ENCODE results near the gene SRF. TPM values are rescaled to one million over a fixed set of nuclear protein-coding genes. Genes with fewer than 3 reads are reported as not detected.

SRF gene
- total RNA-seq (2014; rRNA removed; shearing (Covaris generic); ENCODE audit: low replicate concordance): 27.4 and 42.5 TPM in 2 replicates

GRCh38 chr6:43170931-43171706 lies at the start of gene SRF:
TSS of gene SRF (plus strand) at chr6:43171269. CDS start at chr6:43171657, 388 bp downstream.
- Histone ChIP-seq H3K4me3 (ENCODE audit: low read length) (peak within 1 kb of the TSS; percentile 90), H3K27me3 (ENCODE audit: low read length) (no peaks in the 10 kb centered on the region), H3K4me1 (ENCODE audit: low read length) (peaks cover 35% of the 10 kb centered on the region), H3K9ac (ENCODE audit: low read length) (peak within 1 kb of the TSS; percentile 97), H3K4me2 (ENCODE audit: low read depth, low read length, poor library complexity, severe bottlenecking) (peak within 1 kb of the TSS; percentile 95), H2AFZ (ENCODE audit: low read length) (peak within 1 kb of the TSS; percentile 61; the same call in 1 of the 2 replicates), H3K9me2 (replicated peaks; ENCODE audit: insufficient read depth, low read length) (no peaks in the 10 kb centered on the region), H3K36me3 (ENCODE audit: insufficient read depth, low read length) (peaks cover 14% of the 10 kb centered on the region; the same call in 1 of the 2 replicates), H4K20me1 (ENCODE audit: insufficient read depth, low read depth, low read length) (peaks cover 30% of the 10 kb centered on the region), H3K27ac (ENCODE audit: low read length) (peak within 1 kb of the TSS; percentile 69), H3K9me3 (ENCODE audit: low read length) (no peaks in the 10 kb centered on the region), H3K79me2 (ENCODE audit: low read length) (peaks cover 36% of the 10 kb centered on the region)
- peak; percentile 100 for DNase-seq

DNA sequence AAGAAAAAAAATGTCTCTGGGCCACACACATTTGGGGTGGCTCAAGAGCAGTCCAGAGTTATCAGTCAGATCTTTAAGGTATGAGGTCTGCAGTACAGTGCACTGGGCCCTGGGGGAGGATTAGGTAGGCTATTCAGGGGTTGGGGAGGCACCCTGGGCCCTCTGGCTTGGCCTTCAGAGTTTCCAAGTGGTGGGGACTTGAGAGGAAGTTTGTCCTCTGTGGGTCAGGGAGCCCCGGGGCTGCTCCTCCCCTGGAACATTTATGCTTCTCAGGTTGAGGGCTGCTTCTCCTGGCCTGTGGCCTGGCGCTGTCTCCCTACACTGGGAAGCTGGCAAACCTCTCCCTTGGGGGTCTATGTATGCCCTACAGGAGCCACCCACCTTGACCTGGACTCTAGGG lies 48.9 kb upstream of the SRF start:
- Histone ChIP-seq H3K9ac (ENCODE audit: low read length) (no peak overlapping the region), H3K9me3 (ENCODE audit: low read length) (no peaks in the 10 kb centered on the region), H3K27me3 (ENCODE audit: low read length) (no peaks in the 10 kb centered on the region), H3K27ac (ENCODE audit: low read length) (no peak overlapping the region), H3K9me2 (replicated peaks; ENCODE audit: insufficient read depth, low read length) (no peaks in the 10 kb centered on the region), H3K36me3 (ENCODE audit: insufficient read depth, low read length) (no peaks in the 10 kb centered on the region), H3K4me1 (ENCODE audit: low read length) (peaks cover 4% of the 10 kb centered on the region), H4K20me1 (ENCODE audit: insufficient read depth, low read depth, low read length) (no peaks in the 10 kb centered on the region), H3K4me3 (ENCODE audit: low read length) (no peak overlapping the region), H3K4me2 (ENCODE audit: low read depth, low read length, poor library complexity, severe bottlenecking) (no peak overlapping the region), H3K79me2 (ENCODE audit: low read length) (no peaks in the 10 kb centered on the region), H2AFZ (ENCODE audit: low read length) (no peak overlapping the region)
- DNase-seq: no peak

DNA sequence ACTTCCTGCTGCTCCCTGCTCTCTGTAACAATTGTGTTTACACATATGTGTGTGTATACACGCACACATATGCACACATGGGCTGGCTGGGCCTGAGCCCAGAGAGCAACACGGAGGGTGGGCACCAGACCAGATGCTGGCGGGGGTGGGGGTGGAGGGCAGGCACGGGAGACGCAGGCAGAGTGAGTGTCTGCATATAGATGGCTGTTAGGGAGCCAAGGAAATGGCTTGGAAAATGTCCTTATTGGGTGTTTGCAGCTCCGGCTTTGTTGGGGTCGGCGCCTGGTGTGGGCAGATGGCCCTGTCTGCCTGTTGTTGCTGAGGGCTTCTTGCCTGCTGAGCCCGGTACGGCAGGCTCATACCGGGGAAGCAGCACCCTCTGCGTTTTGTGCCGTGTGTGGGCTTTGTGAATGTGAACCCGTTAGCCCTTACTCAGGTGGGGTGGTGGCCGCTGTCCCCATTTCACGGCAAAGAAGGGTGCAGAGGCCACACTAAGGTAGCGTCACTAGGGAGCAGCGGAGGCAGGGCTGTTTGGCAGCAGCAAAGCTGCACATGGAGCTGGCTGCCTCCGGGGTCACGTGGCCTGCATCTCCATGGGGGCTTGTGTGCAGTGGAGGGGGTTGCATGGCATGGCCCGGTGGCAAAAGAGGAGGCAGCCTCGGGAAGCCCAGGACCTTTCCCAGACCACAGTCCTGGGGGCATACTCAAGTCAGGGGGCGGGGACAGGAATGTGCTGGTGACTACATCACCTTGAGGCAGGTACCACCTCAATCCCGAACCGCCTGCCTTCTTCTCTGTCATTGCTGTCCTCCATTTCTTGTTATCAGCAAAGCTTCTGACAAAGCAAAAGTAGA lies 47.4 kb upstream of the SRF start:
- Histone ChIP-seq H3K9ac (ENCODE audit: low read length) (no peak overlapping the region), H3K4me1 (ENCODE audit: low read length) (peaks cover 4% of the 10 kb centered on the region), H2AFZ (ENCODE audit: low read length) (no peak overlapping the region), H4K20me1 (ENCODE audit: insufficient read depth, low read depth, low read length) (no peaks in the 10 kb centered on the region), H3K27me3 (ENCODE audit: low read length) (no peaks in the 10 kb centered on the region), H3K79me2 (ENCODE audit: low read length) (no peaks in the 10 kb centered on the region), H3K4me3 (ENCODE audit: low read length) (no peak overlapping the region), H3K9me2 (replicated peaks; ENCODE audit: insufficient read depth, low read length) (no peaks in the 10 kb centered on the region), H3K36me3 (ENCODE audit: insufficient read depth, low read length) (no peaks in the 10 kb centered on the region), H3K4me2 (ENCODE audit: low read depth, low read length, poor library complexity, severe bottlenecking) (no peak overlapping the region), H3K9me3 (ENCODE audit: low read length) (no peaks in the 10 kb centered on the region), H3K27ac (ENCODE audit: low read length) (no peak overlapping the region)
- DNase-seq: no peak

GRCh38 chr6:43124481-43124880 lies 46.6 kb upstream of the SRF start:
- Histone ChIP-seq H3K9ac (ENCODE audit: low read length) (no peak overlapping the region), H3K4me1 (ENCODE audit: low read length) (peaks cover 5% of the 10 kb centered on the region), H3K79me2 (ENCODE audit: low read length) (no peaks in the 10 kb centered on the region), H4K20me1 (ENCODE audit: insufficient read depth, low read depth, low read length) (no peaks in the 10 kb centered on the region), H3K27ac (ENCODE audit: low read length) (no peak overlapping the region), H3K36me3 (ENCODE audit: insufficient read depth, low read length) (no peaks in the 10 kb centered on the region), H3K4me2 (ENCODE audit: low read depth, low read length, poor library complexity, severe bottlenecking) (no peak overlapping the region), H3K9me3 (ENCODE audit: low read length) (no peaks in the 10 kb centered on the region), H3K27me3 (ENCODE audit: low read length) (no peaks in the 10 kb centered on the region), H3K9me2 (replicated peaks; ENCODE audit: insufficient read depth, low read length) (no peaks in the 10 kb centered on the region), H2AFZ (ENCODE audit: low read length) (no peak overlapping the region), H3K4me3 (ENCODE audit: low read length) (no peak overlapping the region)
- no peak for DNase-seq

DNA sequence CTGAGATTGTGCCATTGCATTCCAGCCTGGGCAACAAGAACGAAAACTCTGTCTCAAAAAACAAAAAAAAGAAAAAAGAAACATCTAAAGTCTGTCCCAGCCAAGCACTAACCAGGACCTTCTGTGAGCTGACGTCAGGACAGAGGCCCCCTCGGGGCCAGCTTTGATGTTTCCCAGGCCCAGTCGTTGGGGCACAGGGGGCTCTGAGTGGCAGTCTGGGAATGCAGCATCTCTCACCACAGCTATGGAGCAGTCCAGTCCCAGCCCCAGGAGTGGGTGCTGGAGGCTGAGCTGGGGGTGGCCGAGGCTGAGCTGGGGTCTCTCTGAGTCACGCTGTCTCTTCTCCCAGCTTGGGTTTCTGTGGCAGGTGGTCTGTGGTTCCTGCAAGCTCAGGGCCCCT lies 46.0 kb upstream of the SRF start:
- Histone ChIP-seq H3K27ac (ENCODE audit: low read length) (no peak overlapping the region), H3K27me3 (ENCODE audit: low read length) (no peaks in the 10 kb centered on the region), H3K9ac (ENCODE audit: low read length) (no peak overlapping the region), H3K4me3 (ENCODE audit: low read length) (no peak overlapping the region), H3K4me2 (ENCODE audit: low read depth, low read length, poor library complexity, severe bottlenecking) (no peak overlapping the region), H3K36me3 (ENCODE audit: insufficient read depth, low read length) (no peaks in the 10 kb centered on the region), H3K79me2 (ENCODE audit: low read length) (no peaks in the 10 kb centered on the region), H2AFZ (ENCODE audit: low read length) (no peak overlapping the region), H3K9me3 (ENCODE audit: low read length) (no peaks in the 10 kb centered on the region), H3K4me1 (ENCODE audit: low read length) (peaks cover 8% of the 10 kb centered on the region), H3K9me2 (replicated peaks; ENCODE audit: insufficient read depth, low read length) (no peaks in the 10 kb centered on the region), H4K20me1 (ENCODE audit: insufficient read depth, low read depth, low read length) (no peaks in the 10 kb centered on the region)
- no peak for DNase-seq

- Histone ChIP-seq H3K4me1 (ENCODE audit: low read length) (peaks cover 8% of the 10 kb centered on the region), H4K20me1 (ENCODE audit: insufficient read depth, low read depth, low read length) (no peaks in the 10 kb centered on the region), H3K79me2 (ENCODE audit: low read length) (no peaks in the 10 kb centered on the region), H3K27me3 (ENCODE audit: low read length) (no peaks in the 10 kb centered on the region), H3K27ac (ENCODE audit: low read length) (no peak overlapping the region), H3K9me2 (replicated peaks; ENCODE audit: insufficient read depth, low read length) (no peaks in the 10 kb centered on the region), H3K4me3 (ENCODE audit: low read length) (no peak overlapping the region), H3K9me3 (ENCODE audit: low read length) (no peaks in the 10 kb centered on the region), H3K9ac (ENCODE audit: low read length) (no peak overlapping the region), H3K4me2 (ENCODE audit: low read depth, low read length, poor library complexity, severe bottlenecking) (no peak overlapping the region), H2AFZ (ENCODE audit: low read length) (no peak overlapping the region), H3K36me3 (ENCODE audit: insufficient read depth, low read length) (no peaks in the 10 kb centered on the region)
- no peak for DNase-seq
These were observed 45.5 kb upstream of the SRF start for GRCh38 chr6:43125555-43125954.

DNA sequence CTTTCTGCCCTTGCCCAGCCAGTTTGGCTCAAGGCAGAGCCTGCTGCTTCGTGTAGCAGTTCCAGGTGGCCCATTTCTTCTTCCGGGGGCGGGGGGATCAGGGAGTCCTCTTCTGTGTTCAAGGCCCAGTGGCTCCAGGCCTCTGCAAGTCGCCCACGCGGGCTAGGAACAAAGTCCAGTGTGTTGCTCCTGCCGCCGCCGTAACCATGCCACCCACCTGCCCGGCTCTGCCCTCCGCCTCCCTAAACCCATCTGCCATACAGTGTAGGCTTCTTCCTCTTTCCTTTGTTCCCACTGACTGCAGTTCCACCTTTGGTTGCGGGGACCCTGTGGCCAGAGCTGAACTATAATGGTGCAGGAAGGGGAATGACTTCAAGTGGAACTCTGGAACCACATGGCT lies 43.9 kb upstream of the SRF start:
- Histone ChIP-seq H2AFZ (ENCODE audit: low read length) (no peak overlapping the region), H3K9me2 (replicated peaks; ENCODE audit: insufficient read depth, low read length) (no peaks in the 10 kb centered on the region), H3K79me2 (ENCODE audit: low read length) (no peaks in the 10 kb centered on the region), H3K4me1 (ENCODE audit: low read length) (peaks cover 4% of the 10 kb centered on the region), H3K9me3 (ENCODE audit: low read length) (no peaks in the 10 kb centered on the region), H3K27me3 (ENCODE audit: low read length) (no peaks in the 10 kb centered on the region), H3K27ac (ENCODE audit: low read length) (no peak overlapping the region), H3K9ac (ENCODE audit: low read length) (no peak overlapping the region), H3K36me3 (ENCODE audit: insufficient read depth, low read length) (no peaks in the 10 kb centered on the region), H3K4me2 (ENCODE audit: low read depth, low read length, poor library complexity, severe bottlenecking) (no peak overlapping the region), H3K4me3 (ENCODE audit: low read length) (no peak overlapping the region), H4K20me1 (ENCODE audit: insufficient read depth, low read depth, low read length) (no peaks in the 10 kb centered on the region)
- DNase-seq: no peak

DNA sequence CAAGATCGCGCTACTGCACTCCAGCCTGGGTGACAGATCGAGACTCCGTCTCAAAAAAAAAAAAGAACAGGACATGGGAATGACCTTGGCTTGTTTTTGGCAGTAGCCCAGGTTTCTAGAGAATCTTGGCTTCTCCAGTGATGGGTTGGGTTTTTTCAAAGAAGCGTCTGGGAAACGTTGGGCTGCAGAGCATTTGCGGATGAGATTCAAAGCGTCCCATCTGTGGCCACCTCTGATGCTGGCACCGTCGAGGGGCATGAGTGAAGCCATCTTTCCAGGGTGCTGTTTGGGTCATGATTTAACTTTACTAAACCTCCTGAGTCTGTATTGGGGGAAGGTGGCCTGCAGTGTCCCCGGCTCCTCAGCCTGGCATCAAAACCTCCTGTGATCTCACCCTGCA lies 43.2 kb upstream of the SRF start:
- peaks cover 4% of the 10 kb centered on the region for H3K4me1 ChIP-seq (ENCODE audit: low read length)
- no peaks in the 10 kb centered on the region for H3K27me3 ChIP-seq (ENCODE audit: low read length)
- DNase-seq: no peak
- H3K4me2 ChIP-seq (ENCODE audit: low read depth, low read length, poor library complexity, severe bottlenecking): no peak overlapping the region
- no peak overlapping the region for H3K4me3 ChIP-seq (ENCODE audit: low read length)
- H3K36me3 ChIP-seq (ENCODE audit: insufficient read depth, low read length): no peaks in the 10 kb centered on the region
- no peaks in the 10 kb centered on the region for H3K79me2 ChIP-seq (ENCODE audit: low read length)
- no peak overlapping the region for H3K9ac ChIP-seq (ENCODE audit: low read length)
- no peaks in the 10 kb centered on the region for H3K9me3 ChIP-seq (ENCODE audit: low read length)
- H4K20me1 ChIP-seq (ENCODE audit: insufficient read depth, low read depth, low read length): no peaks in the 10 kb centered on the region
- no peaks in the 10 kb centered on the region for H3K9me2 ChIP-seq (replicated peaks; ENCODE audit: insufficient read depth, low read length)
- H3K27ac ChIP-seq (ENCODE audit: low read length): no peak overlapping the region
- H2AFZ ChIP-seq (ENCODE audit: low read length): no peak overlapping the region
